ENCODE measurements around the gene HOXA10.

HOXA10 gene

DNA sequence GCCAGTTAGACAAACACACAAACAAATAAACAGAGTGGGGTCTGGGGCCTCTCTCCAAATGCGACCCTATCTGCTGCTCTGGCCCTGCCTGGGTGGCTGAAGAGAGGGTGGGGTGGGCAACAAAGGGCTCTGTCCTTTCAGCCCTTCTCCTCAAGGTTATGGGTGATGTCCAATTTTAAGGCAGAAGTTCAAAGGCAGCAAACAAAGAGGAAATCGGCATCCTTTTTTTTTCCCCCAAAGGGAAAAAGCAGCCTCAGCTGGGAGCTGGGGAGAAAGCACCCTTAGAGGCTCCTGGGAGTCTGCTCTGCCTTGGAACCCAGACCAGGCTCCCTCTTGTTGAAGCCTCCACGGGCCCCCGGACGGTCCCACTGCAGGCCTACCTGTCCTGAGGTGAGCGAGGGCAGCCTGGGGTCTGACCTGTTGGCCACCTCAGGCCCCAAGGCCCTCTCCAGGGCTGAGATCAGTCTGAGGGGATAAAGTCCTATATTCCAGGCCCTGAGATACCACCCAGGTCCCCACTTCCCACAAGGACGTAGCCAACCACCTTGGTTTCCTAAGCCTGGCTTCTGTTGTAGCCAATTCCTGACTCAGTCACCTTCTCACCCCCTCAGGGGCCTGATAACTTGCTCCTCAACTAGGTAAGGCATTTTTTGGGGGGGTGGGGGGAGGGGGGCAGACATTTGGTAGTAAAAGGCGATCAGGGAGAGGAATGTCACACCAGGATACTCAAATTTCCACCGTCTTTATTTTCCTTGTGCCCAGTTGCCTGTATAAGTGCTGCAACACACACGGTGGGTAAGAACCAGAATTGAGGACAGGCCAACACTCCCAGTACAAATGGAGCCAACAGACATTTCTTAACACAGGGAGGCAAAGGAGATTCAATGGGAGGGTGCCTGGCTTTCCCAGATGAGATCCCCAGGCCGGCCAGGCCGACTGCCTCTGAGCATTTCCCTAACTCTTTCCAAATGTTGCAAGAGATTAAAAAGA is 6.6 kb upstream of the HOXA10 start:
- TF ChIP-seq FOXP2 (optimal IDR thresholded peaks at IDR 0.05; ENCODE audit: control extremely low read depth, extremely low read length, insufficient read depth) (no peak), POLR2AphosphoS5 (IDR thresholded peaks at IDR 0.05; ENCODE audit: borderline replicate concordance, low read depth, low read length) (no peak), EZH2 (IDR thresholded peaks at IDR 0.05) (no peak)
- no peaks in the 10 kb centered on the region for H3K9me3 ChIP-seq (ENCODE audit: low read depth, low read length)

DNA sequence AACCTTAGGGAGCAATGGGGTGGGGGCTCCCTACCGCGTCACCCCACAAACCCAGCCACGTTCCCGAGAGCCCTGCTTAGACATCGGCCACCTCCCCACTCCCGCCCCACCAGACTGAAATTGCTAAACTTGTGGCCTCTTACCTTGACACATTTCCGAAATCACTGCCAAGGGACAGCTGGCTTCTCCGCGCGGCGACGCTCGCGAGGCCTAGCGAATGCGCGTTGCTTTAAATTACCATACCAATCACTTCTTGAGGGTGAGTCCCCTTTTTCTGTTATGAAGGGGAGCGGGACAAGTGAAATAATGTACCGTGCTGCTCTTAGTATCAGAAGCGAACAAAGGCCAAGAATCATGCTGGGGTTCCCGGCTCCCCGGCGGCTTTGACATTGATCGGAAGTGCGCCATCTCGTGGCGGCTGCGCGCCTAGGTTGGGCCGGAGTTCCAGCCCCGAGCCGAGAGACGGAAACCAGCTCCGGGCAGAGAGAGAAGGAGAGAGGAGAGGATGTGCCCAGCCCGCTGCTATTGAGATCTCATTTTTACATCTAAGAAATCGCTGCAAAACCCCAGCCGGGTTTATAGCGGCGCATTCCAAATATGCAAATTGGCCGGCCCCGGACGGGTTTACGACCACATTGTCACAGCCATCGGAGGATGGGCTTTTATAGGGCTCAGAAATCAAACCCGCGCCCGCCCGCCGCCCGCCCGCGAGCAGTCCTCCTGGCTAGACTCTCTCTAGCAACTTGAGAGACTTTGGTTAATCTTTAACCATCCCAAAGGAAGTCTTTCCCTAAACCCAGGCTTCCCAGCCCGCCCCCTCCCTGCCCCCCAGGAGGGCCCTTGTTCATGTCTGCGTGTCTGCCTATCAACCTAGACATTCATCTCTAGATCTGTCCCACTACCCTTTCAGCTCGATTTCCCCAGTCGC is 5.6 kb upstream of the HOXA10 start:
- H3K4me3 ChIP-seq = peak overlapping the region; percentile 66
- H3K9me3 ChIP-seq (ENCODE audit: low read depth, low read length) = no peaks in the 10 kb centered on the region
- DNase-seq (ENCODE audit: low read depth, low spot score) = no peak
- H3K9ac ChIP-seq (ENCODE audit: insufficient read length) = peak overlapping the region; percentile 50
- TF ChIP-seq EZH2 (IDR thresholded peaks at IDR 0.05) (no peak), POLR2AphosphoS5 (IDR thresholded peaks at IDR 0.05; ENCODE audit: borderline replicate concordance, low read depth, low read length) (no peak), FOXP2 (optimal IDR thresholded peaks at IDR 0.05; ENCODE audit: control extremely low read depth, extremely low read length, insufficient read depth) (no peak)
- H3K36me3 ChIP-seq (ENCODE audit: insufficient read depth, low read length) = no peaks in the 10 kb centered on the region
- H3K27ac ChIP-seq = no peak overlapping the region

More for the DNA sequence above, 6.6 kb upstream of the HOXA10 start:
- no peak overlapping the region for H3K27ac ChIP-seq
- no peak for DNase-seq (ENCODE audit: low read depth, low spot score)
- no peak overlapping the region for H3K4me3 ChIP-seq
- H3K9ac ChIP-seq (ENCODE audit: insufficient read length) = no peak overlapping the region
- H3K36me3 ChIP-seq (ENCODE audit: insufficient read depth, low read length) = no peaks in the 10 kb centered on the region

- no peaks in the 10 kb centered on the region for H3K36me3 ChIP-seq (ENCODE audit: insufficient read depth, low read length)
- no peak for TF ChIP-seq FOXP2 (optimal IDR thresholded peaks at IDR 0.05; ENCODE audit: control extremely low read depth, extremely low read length, insufficient read depth)
- TF ChIP-seq POLR2AphosphoS5 (IDR thresholded peaks at IDR 0.05; ENCODE audit: borderline replicate concordance, low read depth, low read length) = no peak
- no peak for TF ChIP-seq EZH2 (IDR thresholded peaks at IDR 0.05)
- H3K4me3 ChIP-seq = peak overlapping the region; percentile 66; the same call in 1 of the 2 replicates
Measured at GRCh38 chr7:27179030-27179429, 4.9 kb upstream of the HOXA10 start.

DNA sequence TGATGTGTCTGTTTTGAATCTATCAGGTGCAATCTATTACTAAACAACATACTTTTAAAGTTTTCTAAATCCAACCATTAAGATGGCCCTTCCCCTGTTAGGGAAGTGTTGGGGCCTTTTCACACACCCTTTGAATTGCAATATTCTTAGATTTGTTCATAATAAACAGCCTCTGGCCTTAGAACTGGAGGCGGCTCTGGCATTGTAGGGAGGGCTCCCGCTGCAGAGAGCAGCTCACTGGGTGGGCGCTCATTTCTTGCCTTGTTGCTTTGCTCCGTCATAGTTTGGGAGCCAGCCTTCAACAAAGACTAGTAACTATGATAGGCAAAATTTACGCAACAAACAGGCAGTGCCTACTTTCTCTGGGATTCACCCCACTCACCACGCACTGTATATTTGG is 4.2 kb upstream of the HOXA10 start:
- no peak overlapping the region for H3K4me3 ChIP-seq

More at GRCh38 chr7:27179030-27179429, 4.9 kb upstream of the HOXA10 start:
- no peak overlapping the region for H3K27ac ChIP-seq
- no peaks in the 10 kb centered on the region for H3K9me3 ChIP-seq (ENCODE audit: low read depth, low read length)
- no peak overlapping the region for H3K9ac ChIP-seq (ENCODE audit: insufficient read length)
- no peak for DNase-seq (ENCODE audit: low read depth, low spot score)

DNA sequence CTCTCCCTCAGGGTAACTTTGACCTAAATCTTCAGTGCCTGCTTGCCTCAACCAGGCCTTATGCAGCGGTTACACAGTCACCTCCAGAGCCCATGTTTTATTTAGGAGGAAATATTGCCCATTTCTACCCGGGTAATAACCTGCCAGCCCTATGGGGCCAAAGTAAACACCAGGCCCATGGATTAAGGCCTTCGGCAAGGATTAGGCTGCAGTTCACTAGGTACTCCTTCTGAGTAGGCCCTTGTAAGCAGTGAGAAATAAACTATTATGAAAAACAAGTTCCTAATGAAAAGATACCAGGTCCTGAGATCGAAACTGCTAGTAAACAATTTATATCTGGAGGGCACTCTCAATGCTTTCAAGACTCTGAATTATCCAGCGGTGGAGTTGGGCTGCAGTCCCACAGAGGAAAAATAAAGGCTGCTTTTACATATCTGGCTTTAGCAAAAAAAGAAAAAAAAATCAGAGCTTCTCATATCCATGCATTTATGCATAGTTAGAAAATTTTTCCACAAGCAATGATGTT is 3.7 kb upstream of the HOXA10 start:
- Histone ChIP-seq H3K9ac (ENCODE audit: insufficient read length) (no peak overlapping the region), H3K4me3 (no peak overlapping the region), H3K36me3 (ENCODE audit: insufficient read depth, low read length) (no peaks in the 10 kb centered on the region), H3K27ac (no peak overlapping the region), H3K9me3 (ENCODE audit: low read depth, low read length) (no peaks in the 10 kb centered on the region)
- DNase-seq (ENCODE audit: low read depth, low spot score) = no peak
- TF ChIP-seq POLR2AphosphoS5 (IDR thresholded peaks at IDR 0.05; ENCODE audit: borderline replicate concordance, low read depth, low read length) (no peak), EZH2 (IDR thresholded peaks at IDR 0.05) (no peak), FOXP2 (optimal IDR thresholded peaks at IDR 0.05; ENCODE audit: control extremely low read depth, extremely low read length, insufficient read depth) (no peak)

More for the DNA sequence above, 4.2 kb upstream of the HOXA10 start:
- Histone ChIP-seq H3K9me3 (ENCODE audit: low read depth, low read length) (no peaks in the 10 kb centered on the region), H3K36me3 (ENCODE audit: insufficient read depth, low read length) (no peaks in the 10 kb centered on the region), H3K27ac (no peak overlapping the region), H3K9ac (ENCODE audit: insufficient read length) (no peak overlapping the region)
- TF ChIP-seq POLR2AphosphoS5 (IDR thresholded peaks at IDR 0.05; ENCODE audit: borderline replicate concordance, low read depth, low read length) = no peak
- no peak for TF ChIP-seq EZH2 (IDR thresholded peaks at IDR 0.05)
- TF ChIP-seq FOXP2 (optimal IDR thresholded peaks at IDR 0.05; ENCODE audit: control extremely low read depth, extremely low read length, insufficient read depth) = no peak
- no peak for DNase-seq (ENCODE audit: low read depth, low spot score)

- Histone ChIP-seq H3K36me3 (ENCODE audit: insufficient read depth, low read length) (no peaks in the 10 kb centered on the region), H3K27ac (no peak overlapping the region), H3K4me3 (no peak overlapping the region), H3K9ac (ENCODE audit: insufficient read length) (no peak overlapping the region), H3K9me3 (ENCODE audit: low read depth, low read length) (no peaks in the 10 kb centered on the region)
- TF ChIP-seq POLR2AphosphoS5 (IDR thresholded peaks at IDR 0.05; ENCODE audit: borderline replicate concordance, low read depth, low read length) (no peak), FOXP2 (optimal IDR thresholded peaks at IDR 0.05; ENCODE audit: control extremely low read depth, extremely low read length, insufficient read depth) (no peak), EZH2 (IDR thresholded peaks at IDR 0.05) (no peak)
- DNase-seq (ENCODE audit: low read depth, low spot score) = no peak
Measured at GRCh38 chr7:27176962-27177794, 3.1 kb upstream of the HOXA10 start.

- no peaks in the 10 kb centered on the region for H3K36me3 ChIP-seq (ENCODE audit: insufficient read depth, low read length)
- DNase-seq (ENCODE audit: low read depth, low spot score) = no peak
- no peak overlapping the region for H3K4me3 ChIP-seq
- no peaks in the 10 kb centered on the region for H3K9me3 ChIP-seq (ENCODE audit: low read depth, low read length)
- TF ChIP-seq FOXP2 (optimal IDR thresholded peaks at IDR 0.05; ENCODE audit: control extremely low read depth, extremely low read length, insufficient read depth) = no peak
- TF ChIP-seq POLR2AphosphoS5 (IDR thresholded peaks at IDR 0.05; ENCODE audit: borderline replicate concordance, low read depth, low read length) = no peak
- no peak for TF ChIP-seq EZH2 (IDR thresholded peaks at IDR 0.05)
- no peak overlapping the region for H3K9ac ChIP-seq (ENCODE audit: insufficient read length)
- H3K27ac ChIP-seq = no peak overlapping the region
Measured at GRCh38 chr7:27176524-27176845, 2.4 kb upstream of the HOXA10 start.

All from SK-N-MC (cell line).